HCT116 (cell line): Measurements from ENCODE around the gene CERS5. TPM values are rescaled to one million over a fixed set of nuclear protein-coding genes. Genes with fewer than 3 reads are reported as not detected.

Experiments
- ATAC-seq: fragments of 200-7000 bp; cut with Tn5 transposase; 2 replicates; pipeline ENCODE4 v1.9.1; 2020; ENCODE audit warnings: mild to moderate bottlenecking, moderate library complexity
- BruUV-seq: library from RNA; stranded (reverse); fragments of 400-500 nt; replicated peaks from 2 replicates; lab custom pipeline; 2021; lab: Mats Ljungman, UMichigan
- CTCF ChIA-PET: fragments of 300-600 bp; sonication (Branson Sonifier 250); formaldehyde crosslinking; loops from one replicate; lab custom pipeline; 2021; ENCODE audit warnings: antibody characterized with exemption; lab: Charles Lee
- POLR2A ChIA-PET: fragments of 300-600, 350-600 bp; sonication (Branson Sonifier 250); formaldehyde crosslinking; loops from one replicate; lab custom pipeline; 2021; ENCODE audit warnings: antibody characterized with exemption; lab: Charles Lee
- RAD21 ChIA-PET, 2 experiments: fragments of 300-600 bp; sonication (Branson Sonifier 250); formaldehyde crosslinking; loops; one replicate each; lab custom pipeline; 2023; ENCODE audit warnings: low total read pairs in 2 of 2; ENCODE audit not compliant: uncharacterized antibody in 2 of 2, unreplicated experiment in 2 of 2, low non-redundant PET in 1 of 2; lab: Charles Lee
- DNase-seq: peaks from one replicate; pipeline ENCODE4 v3.0.0-alpha.2; 2010; ENCODE audit warnings: low read depth, low spot score
- H2AFZ ChIP-seq: fragments of 200-600 bp; shearing (Covaris generic), sonication (generic); 2 replicates; pipeline ENCODE4 v1.6.1; 2017; ENCODE audit warnings: low read depth, mixed run types, mixed read lengths, antibody characterized with exemption, low read length; ENCODE audit not compliant: poor library complexity, severe bottlenecking
- H3K27ac ChIP-seq: 2 replicates; pipeline ENCODE4 v1.5.1; 2012; ENCODE audit warnings: low read depth, low read length
- H3K27me3 ChIP-seq: fragments of 200-600 bp; sonication (generic); 2 replicates; pipeline ENCODE4 v1.6.1; 2016; ENCODE audit warnings: mixed run types, low read length, mixed read lengths; ENCODE audit not compliant: insufficient read depth
- H3K36me3 ChIP-seq, 2 experiments: fragments of 200-500 bp in 1 of 2; fragments of 200-600 bp in 1 of 2; sonication (Bioruptor generic) in 1 of 2; sonication (generic) in 1 of 2; 2 replicates each; pipeline versions ENCODE4 v1.5.1 to v1.6.1; 2014 to 2016; ENCODE audit warnings: low read length in 2 of 2, inconsistent platforms in 1 of 2, mixed read lengths in 1 of 2, mixed run types in 1 of 2; ENCODE audit not compliant: insufficient read depth in 2 of 2, control insufficient read depth in 1 of 2
- H3K4me1 ChIP-seq, 2 experiments: fragments of 200-600 bp in 1 of 2; sonication (generic) in 1 of 2; 2 replicates each; pipeline versions ENCODE4 v1.5.1 to v1.6.1; 2012 to 2017; ENCODE audit warnings: low read length in 2 of 2, inconsistent platforms in 1 of 2, mild to moderate bottlenecking in 1 of 2, mixed read lengths in 1 of 2, mixed run types in 1 of 2, moderate library complexity in 1 of 2; ENCODE audit not compliant: insufficient read depth in 2 of 2, control insufficient read depth in 1 of 2
- H3K4me2 ChIP-seq: fragments of 200-600 bp; sonication (generic); 2 replicates; pipeline ENCODE4 v1.6.1; 2017; ENCODE audit warnings: mixed run types, low read length, mixed read lengths
- H3K4me3 ChIP-seq, 2 experiments: fragments of 200-600 bp in 1 of 2; sonication (generic) in 1 of 2; replicated peaks in 1 of 2; 2 replicates each; pipeline ENCODE4 v1.5.1; 2011 to 2016; ENCODE audit warnings: low read length in 2 of 2, control low read depth in 1 of 2, low read depth in 1 of 2, mild to moderate bottlenecking in 1 of 2, mixed read lengths in 1 of 2, mixed run types in 1 of 2
- H3K79me2 ChIP-seq: fragments of 200-600 bp; sonication (generic); 2 replicates; pipeline ENCODE4 v1.6.1; 2017; ENCODE audit warnings: mild to moderate bottlenecking, mixed run types, low read length, moderate library complexity, mixed read lengths; ENCODE audit not compliant: insufficient read depth
- H3K9ac ChIP-seq: fragments of 200-600 bp; sonication (generic); 2 replicates; pipeline ENCODE4 v1.6.1; 2016; ENCODE audit warnings: low read length, mixed read lengths
- H3K9me2 ChIP-seq: fragments of 200-600 bp; sonication (generic), shearing (Covaris generic); 2 replicates; pipeline ENCODE4 v1.6.1; 2017; ENCODE audit warnings: mixed run types, mild to moderate bottlenecking, moderate library complexity; ENCODE audit not compliant: insufficient read depth
- H3K9me3 ChIP-seq, 2 experiments: fragments of 200-500 bp in 1 of 2; fragments of 200-600 bp in 1 of 2; sonication (Bioruptor generic) in 1 of 2; sonication (generic) in 1 of 2; 2 replicates each; pipeline ENCODE4 v1.6.1; 2014 to 2017; ENCODE audit warnings: low read length in 2 of 2, mixed read lengths in 2 of 2, inconsistent platforms in 1 of 2, low read depth in 1 of 2, mild to moderate bottlenecking in 1 of 2, mixed run types in 1 of 2, moderate library complexity in 1 of 2; ENCODE audit not compliant: control insufficient read depth in 1 of 2, insufficient read depth in 1 of 2
- H4K20me1 ChIP-seq: fragments of 200-600 bp; sonication (generic), shearing (Covaris generic); 2 replicates; pipeline ENCODE4 v1.6.1; 2017; ENCODE audit warnings: mixed run types, mild to moderate bottlenecking, moderate library complexity; ENCODE audit not compliant: insufficient read depth
- EZH2 ChIP-seq: fragments of 200-600 bp; sonication (generic); IDR thresholded peaks from 2 replicates; pipeline ENCODE4 v1.6.1; 2017; ENCODE audit warnings: antibody characterized with exemption, mixed run types
- POLR2A ChIP-seq: IDR thresholded peaks from 2 replicates; pipeline ENCODE4 v1.7.0; 2011; ENCODE audit warnings: borderline replicate concordance; ENCODE audit not compliant: insufficient read depth, insufficient read length; ENCODE audit errors: extremely low read depth
- SP1 ChIP-seq: IDR thresholded peaks from 2 replicates; pipeline ENCODE4 v1.6.1; 2012; ENCODE audit warnings: low read depth
- intact Hi-C: fragments of 100-400 bp; cut with micrococcal nuclease; formaldehyde crosslinking; loops from 2 replicates; pipeline ENCODE4 v1.10.0; 2022
- total RNA-seq: library from RNA; stranded (reverse); gene quantifications from one replicate; pipeline ENCODE4 v1.2.1, GENCODE V29; 2021; ENCODE audit not compliant: unreplicated experiment
- TF ChIP-seq, protein P1 (sequence below): IDR thresholded peaks from 2 replicates; pipeline ENCODE4 v1.6.1; 2012; ENCODE audit warnings: low read depth

Gene CERS5
- total RNA-seq, 1 experiment from 2014 or later: 33.4 TPM

DNA sequence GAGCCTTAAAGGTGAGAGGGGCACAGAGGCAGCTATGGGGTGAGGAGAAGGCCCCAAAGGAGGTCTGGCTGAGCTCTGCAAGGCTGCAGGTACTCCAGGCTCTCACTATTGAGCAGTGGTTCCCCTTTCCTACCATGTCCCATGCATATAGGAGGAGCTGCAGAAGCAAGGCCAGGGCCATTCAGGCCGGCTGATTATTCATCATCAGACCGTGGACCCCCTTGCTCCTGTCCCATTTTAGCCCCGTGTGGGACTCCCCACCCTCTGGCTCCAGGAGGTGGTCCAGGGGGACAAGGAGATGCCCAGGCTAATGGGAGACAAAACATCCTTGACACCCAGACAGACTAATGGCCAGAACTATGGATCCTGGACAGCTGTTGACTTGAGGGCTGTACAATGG lies 60.3 kb downstream of the CERS5 start:
- H2AFZ ChIP-seq: no peak overlapping the region
- no peaks in the 10 kb centered on the region for H3K36me3 ChIP-seq
- intact Hi-C loops: no loop called here
- ATAC-seq (no peak), DNase-seq (no peak)
- no peaks in the 10 kb centered on the region for H3K27me3 ChIP-seq
- no peaks in the 10 kb centered on the region for H3K9me2 ChIP-seq
- H3K27ac ChIP-seq: no peak overlapping the region
- no peak overlapping the region for H3K4me3 ChIP-seq
- H3K9ac ChIP-seq: no peak overlapping the region
- no peaks in the 10 kb centered on the region for H3K9me3 ChIP-seq
- no peaks in the 10 kb centered on the region for H4K20me1 ChIP-seq
- BruUV-seq: no TSS peak
- no peak for TF ChIP-seq EZH2
- TF ChIP-seq, all 23 proteins: peak for 0
- CTCF ChIA-PET: interaction anchor here (1.0 kb wide), 1 partner anchor 140 kb away, joined by 3 read pairs; no protein-coding TSS in a partner anchor
- Histone ChIP-seq H3K79me2 (no peaks in the 10 kb centered on the region), H3K4me2 (no peak overlapping the region), H3K4me1 (peaks cover 25 to 31% of the 10 kb centered on the region in 2 experiments)
- RAD21 ChIA-PET: no interaction called here
- POLR2A ChIA-PET: no interaction called here

DNA sequence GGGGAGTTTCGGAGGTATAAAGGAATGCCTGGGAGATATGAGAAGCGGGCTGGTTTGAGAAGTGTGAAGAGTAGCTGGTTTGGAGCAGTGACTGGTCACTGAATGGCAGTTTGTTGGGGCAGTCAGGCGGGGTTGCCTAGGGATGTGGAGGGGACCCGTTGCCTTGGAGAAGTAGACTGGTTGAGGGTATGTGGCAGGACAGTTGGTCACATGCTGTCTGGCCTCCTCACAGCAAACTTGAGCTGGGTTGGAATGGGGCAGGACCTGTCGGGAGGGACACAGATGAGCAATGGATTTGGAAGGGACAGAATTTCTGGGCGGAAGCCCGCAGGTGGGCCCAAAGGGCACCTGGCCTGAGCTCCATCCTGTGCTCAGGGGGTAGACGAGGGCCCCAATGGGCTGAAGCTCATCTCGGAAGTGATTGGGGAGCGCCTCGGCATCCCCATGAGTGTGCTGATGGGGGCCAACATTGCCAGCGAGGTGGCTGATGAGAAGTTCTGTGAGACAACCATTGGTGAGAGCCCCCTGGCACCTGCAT lies 61.2 kb downstream of the CERS5 start:
- CTCF ChIA-PET: no interaction called here

More for the DNA sequence above, 61.2 kb downstream of the CERS5 start:
- Histone ChIP-seq H3K4me2 (no peak overlapping the region), H3K9me2 (no peaks in the 10 kb centered on the region), H3K4me1 (peaks cover 22 to 26% of the 10 kb centered on the region in 2 experiments), H3K9me3 (no peaks in the 10 kb centered on the region), H4K20me1 (no peaks in the 10 kb centered on the region)
- RAD21 ChIA-PET: no interaction called here
- ATAC-seq: no peak
- BruUV-seq: no TSS peak
- no peak for TF ChIP-seq SP1
- no peak for TF ChIP-seq POLR2A
- TF ChIP-seq, protein P1, sequence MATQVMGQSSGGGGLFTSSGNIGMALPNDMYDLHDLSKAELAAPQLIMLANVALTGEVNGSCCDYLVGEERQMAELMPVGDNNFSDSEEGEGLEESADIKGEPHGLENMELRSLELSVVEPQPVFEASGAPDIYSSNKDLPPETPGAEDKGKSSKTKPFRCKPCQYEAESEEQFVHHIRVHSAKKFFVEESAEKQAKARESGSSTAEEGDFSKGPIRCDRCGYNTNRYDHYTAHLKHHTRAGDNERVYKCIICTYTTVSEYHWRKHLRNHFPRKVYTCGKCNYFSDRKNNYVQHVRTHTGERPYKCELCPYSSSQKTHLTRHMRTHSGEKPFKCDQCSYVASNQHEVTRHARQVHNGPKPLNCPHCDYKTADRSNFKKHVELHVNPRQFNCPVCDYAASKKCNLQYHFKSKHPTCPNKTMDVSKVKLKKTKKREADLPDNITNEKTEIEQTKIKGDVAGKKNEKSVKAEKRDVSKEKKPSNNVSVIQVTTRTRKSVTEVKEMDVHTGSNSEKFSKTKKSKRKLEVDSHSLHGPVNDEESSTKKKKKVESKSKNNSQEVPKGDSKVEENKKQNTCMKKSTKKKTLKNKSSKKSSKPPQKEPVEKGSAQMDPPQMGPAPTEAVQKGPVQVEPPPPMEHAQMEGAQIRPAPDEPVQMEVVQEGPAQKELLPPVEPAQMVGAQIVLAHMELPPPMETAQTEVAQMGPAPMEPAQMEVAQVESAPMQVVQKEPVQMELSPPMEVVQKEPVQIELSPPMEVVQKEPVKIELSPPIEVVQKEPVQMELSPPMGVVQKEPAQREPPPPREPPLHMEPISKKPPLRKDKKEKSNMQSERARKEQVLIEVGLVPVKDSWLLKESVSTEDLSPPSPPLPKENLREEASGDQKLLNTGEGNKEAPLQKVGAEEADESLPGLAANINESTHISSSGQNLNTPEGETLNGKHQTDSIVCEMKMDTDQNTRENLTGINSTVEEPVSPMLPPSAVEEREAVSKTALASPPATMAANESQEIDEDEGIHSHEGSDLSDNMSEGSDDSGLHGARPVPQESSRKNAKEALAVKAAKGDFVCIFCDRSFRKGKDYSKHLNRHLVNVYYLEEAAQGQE: no peak
- TF ChIP-seq, all 23 proteins: peak for 0
- POLR2A ChIA-PET: no interaction called here
- DNase-seq: no peak
- Histone ChIP-seq H2AFZ (no peak overlapping the region), H3K36me3 (no peaks in the 10 kb centered on the region), H3K27ac (no peak overlapping the region), H3K4me3 (no peak overlapping the region), H3K9ac (no peak overlapping the region), H3K27me3 (no peaks in the 10 kb centered on the region), H3K79me2 (no peaks in the 10 kb centered on the region)
- intact Hi-C loops: no loop called here
